ENCODE measurements around the gene ABCG2. TPM values are rescaled to one million over a fixed set of nuclear protein-coding genes. Genes with fewer than 3 reads are reported as not detected.

ABCG2 gene
- polyA plus RNA-seq, 2 of the 4 experiments (the other 2 are of a cell fraction): 27.9 to 55.3 TPM

DNA sequence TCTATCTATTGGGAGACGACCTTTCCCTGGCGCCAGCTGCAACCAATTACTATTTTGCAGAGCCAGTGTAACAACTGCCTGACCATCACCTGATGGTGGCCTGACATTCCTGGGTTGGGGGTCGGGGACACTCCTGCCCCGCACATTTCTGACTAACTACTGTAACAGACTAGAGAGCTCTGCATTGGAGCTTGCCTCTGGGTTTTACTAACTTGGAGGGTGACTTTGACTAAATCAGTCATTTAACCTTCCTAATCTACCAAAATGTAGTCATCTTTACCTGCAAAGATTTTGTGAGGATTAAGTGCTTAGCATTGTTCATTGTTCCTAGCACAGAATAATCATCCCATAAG, 37.5 kb upstream of the ABCG2 start:
- Histone ChIP-seq H3K4me2 (peak overlapping the region; percentile 58), H3K27ac (peak overlapping the region; percentile 48 to 75; a peak in 5 of 6 replicates), H3K9me3 (no peaks in the 10 kb centered on the region), H3K4me1 (peaks cover 39% of the 10 kb centered on the region), H3K4me3 (no peak overlapping the region)
- no peak for TF ChIP-seq SMC3 (IDR thresholded peaks at IDR 0.05)
- TF ChIP-seq, protein P1, sequence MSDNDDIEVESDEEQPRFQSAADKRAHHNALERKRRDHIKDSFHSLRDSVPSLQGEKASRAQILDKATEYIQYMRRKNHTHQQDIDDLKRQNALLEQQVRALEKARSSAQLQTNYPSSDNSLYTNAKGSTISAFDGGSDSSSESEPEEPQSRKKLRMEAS (IDR thresholded peaks at IDR 0.05): 0 out of 2 replicates have a peak, but pooled peaks have one; percentile 15
- TF ChIP-seq TP53 (CRISPR knock-in tag; IDR thresholded peaks at IDR 0.05): no peak
- no peak for DNase-seq (ENCODE audit: low read depth in 1 of 2, low spot score in 1 of 2)
- no peak for FAIRE-seq
- peak in 1 of 2 experiments; percentile 66; a peak in 3 of 6 replicates for ATAC-seq
- ChIA-PET POLR2A (no interaction called here), CTCF (interaction anchor here (0.7 to 2.1 kb wide), 3 partner anchors 16 to 347 kb away, joined by 3 to 6 read pairs (median 4); no protein-coding TSS in a partner anchor)
- 52% methylated on average over 4 of the region's 4 CpGs for WGBS (ENCODE audit: missing lambda C conversion rate)

DNA sequence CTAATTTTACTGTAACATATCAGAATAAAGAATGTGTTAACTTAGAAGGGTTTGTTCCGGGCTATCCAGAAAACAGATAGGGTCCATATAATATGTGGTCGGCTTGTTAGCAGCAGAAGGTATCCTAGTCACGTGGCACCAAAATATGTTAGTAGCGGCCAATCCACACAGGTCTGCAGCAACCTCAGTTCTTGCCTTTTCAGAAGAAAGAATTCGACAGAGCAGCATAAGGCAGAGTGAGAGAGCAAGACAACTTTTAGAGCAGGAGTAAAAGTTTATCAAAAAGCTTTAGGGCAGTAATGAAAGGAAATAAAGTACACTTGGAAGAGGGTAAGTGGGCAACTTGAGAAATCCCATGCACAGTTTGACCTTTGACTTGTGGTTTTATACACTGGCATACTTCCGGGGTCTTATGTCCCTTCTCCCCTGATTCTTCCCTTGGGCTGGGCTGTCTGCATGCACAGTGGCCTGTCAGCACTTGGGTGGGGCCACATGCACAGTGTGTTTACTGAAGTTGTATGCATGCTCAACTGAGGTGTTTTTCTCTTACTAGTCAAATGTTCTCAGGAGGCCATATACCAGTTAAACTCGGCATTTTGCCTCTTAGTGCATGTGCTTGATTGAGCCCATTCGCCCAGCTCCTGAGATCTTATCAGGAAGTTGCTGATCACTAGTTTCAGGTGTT, 37.0 kb upstream of the ABCG2 start:
- Histone ChIP-seq H3K4me1 (peaks cover 44% of the 10 kb centered on the region), H3K4me3 (no peak overlapping the region), H3K4me2 (peak overlapping the region; percentile 58), H3K27ac (peak overlapping the region; percentile 48 to 75), H3K9me3 (no peaks in the 10 kb centered on the region)
- WGBS (ENCODE audit: missing lambda C conversion rate): 49% methylated on average over 8 of the region's 8 CpGs
- CTCF ChIA-PET: interaction anchor here (0.7 to 2.1 kb wide), 5 partner anchors 11 to 346 kb away, joined by 3 to 6 read pairs (median 4); no protein-coding TSS in a partner anchor
- TF ChIP-seq, protein P2, sequence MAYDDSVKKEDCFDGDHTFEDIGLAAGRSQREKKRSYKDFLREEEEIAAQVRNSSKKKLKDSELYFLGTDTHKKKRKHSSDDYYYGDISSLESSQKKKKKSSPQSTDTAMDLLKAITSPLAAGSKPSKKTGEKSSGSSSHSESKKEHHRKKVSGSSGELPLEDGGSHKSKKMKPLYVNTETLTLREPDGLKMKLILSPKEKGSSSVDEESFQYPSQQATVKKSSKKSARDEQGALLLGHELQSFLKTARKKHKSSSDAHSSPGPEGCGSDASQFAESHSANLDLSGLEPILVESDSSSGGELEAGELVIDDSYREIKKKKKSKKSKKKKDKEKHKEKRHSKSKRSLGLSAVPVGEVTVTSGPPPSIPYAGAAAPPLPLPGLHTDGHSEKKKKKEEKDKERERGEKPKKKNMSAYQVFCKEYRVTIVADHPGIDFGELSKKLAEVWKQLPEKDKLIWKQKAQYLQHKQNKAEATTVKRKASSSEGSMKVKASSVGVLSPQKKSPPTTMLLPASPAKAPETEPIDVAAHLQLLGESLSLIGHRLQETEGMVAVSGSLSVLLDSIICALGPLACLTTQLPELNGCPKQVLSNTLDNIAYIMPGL (CRISPR knock-in tag; IDR thresholded peaks at IDR 0.05; ENCODE audit: borderline replicate concordance): no peak
- TF ChIP-seq, protein P1 (IDR thresholded peaks at IDR 0.05): peak; percentile 33; the same call in 1 of the 2 replicates
- FAIRE-seq (no peak), ATAC-seq (peak in 1 of 2 experiments; percentile 78; a peak in 3 of 6 replicates), DNase-seq (ENCODE audit: low read depth in 1 of 2, low spot score in 1 of 2) (peak in 1 of 2 experiments; percentile 48)
- POLR2A ChIA-PET: no interaction called here

DNA sequence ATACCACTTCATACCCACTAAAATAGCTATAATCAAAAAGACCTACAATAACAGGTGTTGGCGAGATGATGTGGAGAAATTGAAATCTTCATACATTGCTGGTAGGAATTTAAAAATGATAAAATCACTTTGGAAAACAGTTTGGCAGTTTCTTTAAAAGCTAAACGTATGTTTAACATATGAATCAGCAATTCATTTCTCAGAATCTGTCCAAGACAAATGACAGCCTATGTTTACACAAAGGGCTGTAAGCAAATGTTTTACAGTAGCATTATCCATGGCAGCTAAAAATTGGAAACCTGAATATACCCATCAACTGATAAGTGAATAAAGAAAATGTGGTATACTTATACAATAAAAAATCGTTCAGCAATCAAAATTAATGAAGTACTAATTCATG, 33.0 kb upstream of the ABCG2 start:
- Histone ChIP-seq H3K4me2 (peak overlapping the region; percentile 48), H3K27ac (peak overlapping the region; percentile 47 to 81), H3K9me3 (no peaks in the 10 kb centered on the region), H3K4me3 (no peak overlapping the region), H3K4me1 (peaks cover 45% of the 10 kb centered on the region)
- ChIA-PET POLR2A (no interaction called here), CTCF (interaction anchor here (0.7 to 3.4 kb wide), 3 partner anchors 21 to 164 kb away, joined by 3 to 12 read pairs (median 3); no protein-coding TSS in a partner anchor)
- FAIRE-seq (no peak), ATAC-seq (peak in 1 of 2 experiments; percentile 66; a peak in 3 of 6 replicates), DNase-seq (ENCODE audit: low read depth in 1 of 2, low spot score in 1 of 2) (peak in 1 of 2 experiments; percentile 50)
- WGBS (ENCODE audit: missing lambda C conversion rate): 16% methylated on average over 3 of the region's 3 CpGs
- TF ChIP-seq, protein P3, sequence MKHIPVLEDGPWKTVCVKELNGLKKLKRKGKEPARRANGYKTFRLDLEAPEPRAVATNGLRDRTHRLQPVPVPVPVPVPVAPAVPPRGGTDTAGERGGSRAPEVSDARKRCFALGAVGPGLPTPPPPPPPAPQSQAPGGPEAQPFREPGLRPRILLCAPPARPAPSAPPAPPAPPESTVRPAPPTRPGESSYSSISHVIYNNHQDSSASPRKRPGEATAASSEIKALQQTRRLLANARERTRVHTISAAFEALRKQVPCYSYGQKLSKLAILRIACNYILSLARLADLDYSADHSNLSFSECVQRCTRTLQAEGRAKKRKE (CRISPR knock-in tag; IDR thresholded peaks at IDR 0.05; ENCODE audit: low read depth): no peak
- TF ChIP-seq NFE2L2 (conservative IDR thresholded peaks at IDR 0.05; ENCODE audit: low read length) (no peak), MAFK (IDR thresholded peaks at IDR 0.05; ENCODE audit: partially characterized antibody) (peak; percentile 88), GATA3 (IDR thresholded peaks at IDR 0.05; ENCODE audit: borderline replicate concordance) (peak; percentile 49; the same call in 1 of the 2 replicates), HEYL (CRISPR knock-in tag; IDR thresholded peaks at IDR 0.05) (no peak), FOSL2 (IDR thresholded peaks at IDR 0.05) (no peak), FOSL2 (CRISPR knock-in tag; IDR thresholded peaks at IDR 0.05) (peak; percentile 25; the same call in 1 of the 2 replicates), EHMT2 (IDR thresholded peaks at IDR 0.05; ENCODE audit: low read depth) (no peak), CBX8 (IDR thresholded peaks at IDR 0.05) (no peak)
- TF ChIP-seq, protein P4, sequence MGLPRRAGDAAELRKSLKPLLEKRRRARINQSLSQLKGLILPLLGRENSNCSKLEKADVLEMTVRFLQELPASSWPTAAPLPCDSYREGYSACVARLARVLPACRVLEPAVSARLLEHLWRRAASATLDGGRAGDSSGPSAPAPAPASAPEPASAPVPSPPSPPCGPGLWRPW (IDR thresholded peaks at IDR 0.05): no peak
- TF ChIP-seq, protein P5, sequence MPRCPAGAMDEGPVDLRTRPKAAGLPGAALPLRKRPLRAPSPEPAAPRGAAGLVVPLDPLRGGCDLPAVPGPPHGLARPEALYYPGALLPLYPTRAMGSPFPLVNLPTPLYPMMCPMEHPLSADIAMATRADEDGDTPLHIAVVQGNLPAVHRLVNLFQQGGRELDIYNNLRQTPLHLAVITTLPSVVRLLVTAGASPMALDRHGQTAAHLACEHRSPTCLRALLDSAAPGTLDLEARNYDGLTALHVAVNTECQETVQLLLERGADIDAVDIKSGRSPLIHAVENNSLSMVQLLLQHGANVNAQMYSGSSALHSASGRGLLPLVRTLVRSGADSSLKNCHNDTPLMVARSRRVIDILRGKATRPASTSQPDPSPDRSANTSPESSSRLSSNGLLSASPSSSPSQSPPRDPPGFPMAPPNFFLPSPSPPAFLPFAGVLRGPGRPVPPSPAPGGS (IDR thresholded peaks at IDR 0.05): no peak

Data from A549 (cell line).